Rectal smooth muscle tissue (tissue), 1 donor: Measurements from ENCODE around the gene RABGAP1L.
"Not testable (repeated sequence)": the region's sequence is repeated elsewhere in the genome, so short reads cannot be mapped to it uniquely, and the experiment has no call there.

ENCODE experiments used
- H3K27ac ChIP-seq: one replicate; pipeline ENCODE4 v1.7.0; 2013; ENCODE audit warnings: low read depth, low read length, inconsistent platforms
- H3K27me3 ChIP-seq: one replicate; pipeline ENCODE4 v1.7.0; 2013; ENCODE audit warnings: low read length; ENCODE audit not compliant: control insufficient read depth, insufficient read depth
- H3K36me3 ChIP-seq: one replicate; pipeline ENCODE4 v1.7.0; 2013; ENCODE audit warnings: low read length; ENCODE audit not compliant: control insufficient read depth, insufficient read depth
- H3K4me1 ChIP-seq: one replicate; pipeline ENCODE4 v1.7.0; 2013; ENCODE audit warnings: low read length; ENCODE audit not compliant: control insufficient read depth, insufficient read depth
- H3K4me3 ChIP-seq: one replicate; pipeline ENCODE4 v1.7.0; 2013; ENCODE audit warnings: low read length
- H3K9ac ChIP-seq: one replicate; pipeline ENCODE4 v1.7.0; 2013; ENCODE audit warnings: low read length

The RABGAP1L gene

GRCh38 chr1:174872615-174873058, 713.3 kb downstream of the RABGAP1L start:
- no peak overlapping the region for H3K27ac ChIP-seq
- no peaks in the 10 kb centered on the region for H3K27me3 ChIP-seq
- no peak overlapping the region for H3K9ac ChIP-seq
- no peak overlapping the region for H3K4me3 ChIP-seq
- no peaks in the 10 kb centered on the region for H3K36me3 ChIP-seq
- H3K4me1 ChIP-seq: no peaks in the 10 kb centered on the region

GRCh38 chr1:174874331-174875053, 715.2 kb downstream of the RABGAP1L start:
- no peak overlapping the region for H3K27ac ChIP-seq
- H3K9ac ChIP-seq: no peak overlapping the region
- peak overlapping the region; percentile 49 for H3K4me3 ChIP-seq

DNA sequence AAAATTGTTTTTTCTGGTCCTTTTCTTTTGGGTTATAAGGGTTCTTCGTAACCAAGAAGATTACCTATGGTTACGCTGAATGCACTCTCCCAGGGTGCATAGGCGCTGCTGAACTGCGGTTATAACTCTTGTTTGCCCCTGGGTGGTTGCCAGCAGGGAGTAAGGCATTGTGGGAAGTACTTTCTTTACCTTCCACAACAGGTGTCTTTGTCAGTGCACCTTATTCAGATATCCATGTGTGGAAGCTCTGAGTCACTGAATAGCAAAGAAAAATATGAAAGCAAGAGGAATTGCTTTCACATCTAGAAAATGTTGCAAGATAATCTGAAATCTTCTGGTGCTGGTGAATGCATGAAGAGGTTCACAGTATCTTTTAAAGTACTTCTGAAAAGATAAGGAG, 716.0 kb downstream of the RABGAP1L start:
- Histone ChIP-seq H3K4me3 (peak overlapping the region; percentile 29), H3K36me3 (no peaks in the 10 kb centered on the region), H3K9ac (no peak overlapping the region), H3K27me3 (no peaks in the 10 kb centered on the region), H3K4me1 (no peaks in the 10 kb centered on the region), H3K27ac (no peak overlapping the region)

More at GRCh38 chr1:174874331-174875053, 715.2 kb downstream of the RABGAP1L start:
- H3K27me3 ChIP-seq: no peaks in the 10 kb centered on the region
- no peaks in the 10 kb centered on the region for H3K36me3 ChIP-seq
- H3K4me1 ChIP-seq: no peaks in the 10 kb centered on the region

- no peaks in the 10 kb centered on the region for H3K4me1 ChIP-seq
- H3K36me3 ChIP-seq: no peaks in the 10 kb centered on the region
- peak overlapping the region; percentile 25 for H3K4me3 ChIP-seq
- H3K27me3 ChIP-seq: no peaks in the 10 kb centered on the region
- no peak overlapping the region for H3K9ac ChIP-seq
- no peak overlapping the region for H3K27ac ChIP-seq
Measured at GRCh38 chr1:174877208-174877673, 717.9 kb downstream of the RABGAP1L start.

DNA sequence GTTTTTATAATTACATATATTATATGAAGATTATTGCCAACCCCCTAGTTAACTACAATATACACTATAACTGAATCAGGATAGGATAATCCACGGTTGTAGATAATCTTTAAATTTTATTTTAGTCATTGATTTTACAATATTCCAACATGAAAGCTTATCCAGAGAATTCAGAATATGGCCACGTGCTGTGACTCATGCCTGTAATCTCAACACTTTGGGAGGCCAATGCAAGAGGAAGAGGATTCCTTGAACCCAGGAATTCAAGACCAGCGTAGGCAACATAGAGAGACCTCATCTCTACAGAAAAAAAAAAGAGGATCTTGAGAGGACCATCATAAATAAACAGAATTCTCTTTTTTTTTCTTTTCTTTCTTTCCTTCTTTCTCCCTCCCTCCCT, 720.9 kb downstream of the RABGAP1L start:
- Histone ChIP-seq H3K4me3 (no peak overlapping the region), H3K9ac (no peak overlapping the region), H3K36me3 (no peaks in the 10 kb centered on the region), H3K27me3 (no peaks in the 10 kb centered on the region), H3K27ac (no peak overlapping the region), H3K4me1 (no peaks in the 10 kb centered on the region)

- no peak overlapping the region for H3K4me3 ChIP-seq
- H3K27me3 ChIP-seq: no peaks in the 10 kb centered on the region
- no peaks in the 10 kb centered on the region for H3K4me1 ChIP-seq
- H3K36me3 ChIP-seq: no peaks in the 10 kb centered on the region
- H3K27ac ChIP-seq: no peak overlapping the region
- H3K9ac ChIP-seq: no peak overlapping the region
Measured at GRCh38 chr1:174883409-174883808, 724.1 kb downstream of the RABGAP1L start.

- H3K27me3 ChIP-seq: no peaks in the 10 kb centered on the region
- H3K4me1 ChIP-seq: no peaks in the 10 kb centered on the region
- no peak overlapping the region for H3K4me3 ChIP-seq
- H3K9ac ChIP-seq: no peak overlapping the region
- no peak overlapping the region for H3K27ac ChIP-seq
- H3K36me3 ChIP-seq: no peaks in the 10 kb centered on the region
Measured at GRCh38 chr1:174884038-174884437, 724.7 kb downstream of the RABGAP1L start.

DNA sequence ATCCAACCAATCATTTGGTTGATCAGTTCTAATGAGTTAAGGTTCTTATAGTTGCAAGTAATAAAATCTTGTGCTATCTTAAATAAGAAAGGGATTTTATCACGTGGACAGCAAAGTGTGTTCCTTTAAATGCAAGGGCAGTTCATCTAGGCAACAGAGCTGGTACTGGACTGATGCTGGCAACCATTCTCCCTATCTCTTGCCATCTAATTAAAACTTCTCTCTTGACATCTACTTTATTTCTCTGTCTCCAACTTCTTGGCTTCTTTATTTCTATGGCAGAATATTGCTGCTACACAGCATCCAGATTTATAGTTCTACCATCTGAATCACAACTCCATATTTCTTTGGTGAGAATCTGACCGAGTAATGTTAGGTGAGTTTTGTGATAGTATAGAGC, 725.2 kb downstream of the RABGAP1L start:
- Histone ChIP-seq H3K4me1 (no peaks in the 10 kb centered on the region), H3K27me3 (no peaks in the 10 kb centered on the region)

DNA sequence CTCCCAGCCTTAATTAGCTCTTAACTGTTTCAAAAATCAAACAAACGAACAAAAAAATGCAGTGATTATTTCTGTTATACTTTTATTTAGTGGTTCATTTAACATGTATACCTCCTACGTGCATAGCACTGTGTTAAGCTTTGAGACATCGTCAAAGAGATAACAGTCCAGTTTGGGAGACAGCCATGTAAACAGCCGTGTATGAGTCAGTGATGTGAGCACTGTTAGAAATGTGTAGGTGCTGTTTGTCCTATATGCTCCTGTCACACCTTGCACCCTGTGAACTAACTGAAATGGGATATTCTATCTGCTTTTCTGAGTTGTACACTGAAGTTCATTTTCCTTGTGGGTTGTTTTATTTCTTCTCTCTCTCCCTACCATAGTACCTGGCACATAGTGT, 730.7 kb downstream of the RABGAP1L start:
- H3K36me3 ChIP-seq: no peaks in the 10 kb centered on the region
- no peaks in the 10 kb centered on the region for H3K27me3 ChIP-seq
- no peak overlapping the region for H3K9ac ChIP-seq
- no peak overlapping the region for H3K27ac ChIP-seq
- H3K4me1 ChIP-seq: no peaks in the 10 kb centered on the region
- H3K4me3 ChIP-seq: no peak overlapping the region

More for the DNA sequence above, 725.2 kb downstream of the RABGAP1L start:
- Histone ChIP-seq H3K36me3 (no peaks in the 10 kb centered on the region), H3K27ac (no peak overlapping the region), H3K4me3 (no peak overlapping the region), H3K9ac (no peak overlapping the region)

DNA sequence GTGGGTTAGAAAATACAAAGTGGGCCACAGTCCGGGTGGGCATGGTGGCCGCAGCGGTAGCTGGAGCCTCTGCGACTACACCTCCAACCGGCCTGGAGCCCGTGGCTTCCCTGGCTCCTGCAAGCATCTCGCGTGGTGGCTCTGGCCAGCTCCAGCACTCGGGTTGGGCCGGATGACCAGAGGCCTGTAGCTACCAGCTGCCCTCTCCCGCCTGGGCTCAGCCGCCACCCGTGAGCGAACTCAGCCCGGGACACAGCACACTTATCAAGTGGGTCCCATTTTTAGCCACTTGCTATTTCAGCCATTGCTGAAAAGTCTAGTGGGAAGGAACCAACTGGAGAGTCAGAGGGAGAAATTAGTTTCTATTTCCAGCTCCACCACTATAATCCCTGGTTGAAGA, 732.7 kb downstream of the RABGAP1L start:
- Histone ChIP-seq H3K27ac (no peak overlapping the region), H3K4me1 (no peaks in the 10 kb centered on the region), H3K9ac (no peak overlapping the region), H3K27me3 (no peaks in the 10 kb centered on the region), H3K36me3 (no peaks in the 10 kb centered on the region), H3K4me3 (no peak overlapping the region)

DNA sequence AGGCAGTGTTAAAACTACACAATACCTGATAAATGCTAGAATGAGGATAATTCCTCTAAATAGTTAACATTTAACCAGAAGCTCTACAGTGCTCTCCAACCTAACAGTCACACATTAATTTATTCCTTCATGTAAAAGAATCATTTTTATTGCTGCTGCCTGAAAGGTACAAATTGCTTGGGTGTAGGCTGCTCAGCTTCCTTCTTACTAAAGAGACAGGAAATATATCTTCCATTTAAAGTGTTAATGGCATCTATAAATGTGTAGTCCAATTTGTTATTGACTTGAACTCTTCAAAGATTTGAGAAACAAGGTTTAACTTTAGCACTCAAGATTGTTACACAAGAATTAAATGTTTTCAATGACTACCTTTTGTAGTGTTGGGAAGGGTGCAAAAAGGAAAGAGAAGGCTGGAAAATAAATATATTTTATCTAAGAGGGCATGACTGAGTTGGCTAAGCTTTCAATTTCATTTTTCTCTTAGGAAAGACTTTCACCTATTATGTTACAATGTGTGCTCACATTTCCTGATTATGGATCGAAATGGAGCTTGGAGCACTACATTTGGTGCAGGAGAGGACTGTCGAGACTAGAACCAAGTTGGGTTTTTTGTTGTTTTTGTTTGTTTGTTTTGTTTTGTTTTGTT, 734.9 kb downstream of the RABGAP1L start:
- Histone ChIP-seq H3K27ac (no peak overlapping the region), H3K27me3 (no peaks in the 10 kb centered on the region), H3K9ac (no peak overlapping the region), H3K4me3 (no peak overlapping the region), H3K36me3 (no peaks in the 10 kb centered on the region), H3K4me1 (no peaks in the 10 kb centered on the region)

DNA sequence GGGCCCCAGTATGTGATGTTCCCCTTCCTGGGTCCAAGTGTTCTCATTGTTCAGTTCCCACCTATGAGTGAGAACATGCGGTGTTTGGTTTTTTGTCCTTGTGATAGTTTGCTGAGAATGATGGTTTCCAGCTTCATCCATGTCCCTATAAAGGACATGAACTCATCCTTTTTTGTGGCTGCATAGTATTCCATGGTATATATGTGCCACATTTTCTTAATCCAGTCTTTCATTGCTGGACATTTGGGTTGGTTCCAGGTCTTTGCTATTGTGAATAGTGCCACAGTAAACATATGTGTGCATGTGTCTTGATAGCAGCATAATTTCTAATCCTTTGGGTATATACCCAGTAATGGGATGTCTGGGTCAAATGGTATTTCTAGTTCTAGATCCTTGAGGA, 736.3 kb downstream of the RABGAP1L start:
- not testable (repeated sequence) for H3K36me3 ChIP-seq, H3K4me1 ChIP-seq, H3K27ac ChIP-seq

More for the DNA sequence above, 736.3 kb downstream of the RABGAP1L start:
- not testable (repeated sequence) for H3K9ac ChIP-seq, H3K27me3 ChIP-seq, H3K4me3 ChIP-seq
